ENCODE data around the gene MAP6D1.

GRCh38 chr3:183794452-183794851 lies 30.9 kb downstream of the MAP6D1 start:
- no peak for TF ChIP-seq CTCF (conservative IDR thresholded peaks at IDR 0.05 in 1 of 2, IDR thresholded peaks at IDR 0.05 in 1 of 2; ENCODE audit: low read depth in 1 of 2, low read length in 2 of 2)
- TF ChIP-seq EZH2 (IDR thresholded peaks at IDR 0.05; ENCODE audit: low read length, missing control alignments) = no peak

All from fibroblast of lung (primary cell).